Tibial nerve (tissue), 4 donors: ENCODE results near the gene KAZN.

Experiments
- CTCF ChIP-seq, 5 experiments: fragments of 200-600 bp in 3 of 5; fragments of 450-650 bp in 2 of 5; sonication (generic) in 3 of 5; IDR thresholded peaks; one replicate each; pipeline ENCODE4 v1.5.1; 2016 to 2019; ENCODE audit warnings: antibody characterized with exemption in 5 of 5, mild to moderate bottlenecking in 3 of 5, moderate library complexity in 2 of 5
- EP300 ChIP-seq, 2 donors: sonication (generic); formaldehyde crosslinking; IDR thresholded peaks; one replicate each; pipeline ENCODE4 v1.6.1; 2017; ENCODE audit warnings: antibody characterized with exemption in 2 of 2, mild to moderate bottlenecking in 1 of 2
- POLR2A ChIP-seq, 2 donors: fragments of 450-650 bp; IDR thresholded peaks; one replicate each; pipeline ENCODE4 v1.6.1; 2017; ENCODE audit warnings: antibody characterized with exemption in 2 of 2, mild to moderate bottlenecking in 2 of 2, moderate library complexity in 2 of 2

GRCh38 chr1:15053153-15053552 lies 454.7 kb downstream of the KAZN start:
- TF ChIP-seq POLR2A (IDR thresholded peaks at IDR 0.05): no peak
- TF ChIP-seq CTCF (IDR thresholded peaks at IDR 0.05): no peak
- TF ChIP-seq EP300 (IDR thresholded peaks at IDR 0.05): no peak
